Activated effector memory CD4-positive, alpha-beta T cell treated with anti-CD3 and anti-CD28 coated beads, Interleukin-2, amount 50 U/mL, for 16 hours (primary cell): ENCODE measurements around the gene GTSF1L.

ENCODE experiments used
- DNase-seq: peaks from one replicate; pipeline ENCODE4 v3.0.0-alpha.2; 2020

Gene GTSF1L

DNA sequence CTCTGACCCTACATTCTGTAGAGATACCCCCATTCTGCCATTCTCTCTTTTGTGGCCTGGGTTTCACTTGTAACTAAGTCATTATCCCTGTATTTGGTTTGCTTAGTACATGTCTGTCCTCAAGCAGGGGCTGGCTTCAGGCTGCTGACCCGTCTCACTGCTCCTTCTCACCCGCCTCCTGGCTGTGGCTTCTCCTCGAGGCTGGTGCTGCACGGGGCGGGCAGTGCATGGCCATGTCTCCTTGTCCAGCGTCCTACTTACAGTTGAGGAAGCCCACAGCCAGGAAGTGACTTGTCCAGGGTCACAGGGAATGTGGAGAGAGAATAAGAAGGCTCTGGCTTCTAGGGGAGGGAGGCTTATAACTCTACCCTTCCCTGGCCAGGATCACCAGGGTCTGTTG is 11.3 kb downstream of the GTSF1L start:
- no peak for DNase-seq

DNA sequence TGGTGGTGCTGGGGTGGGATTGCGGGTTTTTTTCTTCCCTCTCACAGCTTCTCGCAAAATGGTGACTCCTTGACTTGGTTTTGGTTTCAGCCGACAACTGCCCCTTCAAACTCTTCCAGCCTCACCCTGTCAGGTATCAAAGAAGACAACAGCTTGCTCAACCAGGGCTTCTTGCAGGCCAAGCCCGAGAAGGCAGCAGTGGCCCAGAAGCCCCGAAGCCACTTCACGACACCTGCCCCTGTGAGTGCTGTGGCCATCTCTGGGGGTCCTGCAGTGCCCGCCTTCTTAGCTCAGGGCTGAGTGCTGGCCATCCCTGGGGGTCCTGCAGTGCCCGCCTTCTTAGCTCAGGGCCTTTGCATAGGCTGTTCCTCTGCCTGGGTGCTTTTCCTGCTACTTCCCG is 11.8 kb downstream of the GTSF1L start:
- no peak for DNase-seq

DNA sequence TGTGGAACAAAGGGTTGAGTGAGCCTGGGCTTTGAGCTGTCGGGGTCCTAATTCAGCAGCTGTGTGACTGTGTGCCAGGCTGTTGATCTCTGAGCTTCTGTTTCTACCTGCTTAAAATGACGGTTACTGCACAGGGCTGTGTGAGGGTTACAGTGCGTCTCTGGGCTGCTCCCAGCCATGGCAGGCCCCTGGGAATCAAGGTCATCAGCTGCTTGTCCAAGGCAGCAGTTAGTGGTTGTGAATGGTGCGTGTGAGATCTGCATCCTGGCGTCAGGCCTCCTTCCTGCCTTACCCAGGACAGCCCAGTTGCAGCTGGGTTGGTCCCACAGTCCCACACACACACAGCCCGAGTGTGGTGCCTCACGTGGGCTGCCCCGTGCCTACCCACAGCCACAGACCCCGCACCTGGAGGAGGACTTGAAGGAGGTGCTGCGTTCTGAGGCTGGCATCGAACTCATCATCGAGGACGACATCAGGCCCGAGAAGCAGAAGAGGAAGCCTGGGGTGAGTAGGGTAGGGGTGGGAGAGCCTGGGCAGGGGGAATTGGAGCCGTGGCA is 15.6 kb downstream of the GTSF1L start:
- no peak for DNase-seq

DNA sequence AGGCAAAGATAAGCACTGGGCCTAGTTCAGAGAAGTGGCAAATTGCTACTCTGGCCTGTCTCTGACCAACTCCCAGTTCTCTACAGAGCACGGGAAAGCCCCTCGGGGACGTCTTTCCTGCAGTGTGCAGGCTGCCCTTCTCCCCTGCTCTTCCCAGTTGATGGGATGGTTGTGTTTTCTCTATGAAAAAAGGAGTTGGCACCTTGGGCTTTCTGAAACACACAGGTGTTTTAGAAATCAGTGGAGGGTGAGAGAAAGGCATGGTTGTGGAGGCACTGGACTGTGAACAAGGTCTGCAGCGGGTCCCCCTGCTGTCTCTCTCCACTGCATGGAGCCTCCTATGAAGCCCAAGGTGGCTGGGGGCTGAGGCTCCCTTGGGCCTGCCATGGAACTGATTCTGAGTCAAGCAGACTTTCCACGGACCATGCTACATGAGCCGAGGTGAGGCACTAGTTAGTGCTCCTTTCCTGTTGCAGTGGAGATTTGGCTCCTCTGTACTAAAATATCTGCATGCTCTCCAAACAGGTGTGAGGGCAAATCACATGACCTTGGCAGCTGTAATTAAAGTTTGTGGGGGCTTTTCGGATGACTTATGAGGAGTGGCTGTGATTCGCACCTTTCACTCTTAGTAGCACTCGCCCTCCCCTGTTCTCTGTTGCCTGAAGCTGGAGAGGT is 16.3 kb downstream of the GTSF1L start:
- DNase-seq, result no peak

DNA sequence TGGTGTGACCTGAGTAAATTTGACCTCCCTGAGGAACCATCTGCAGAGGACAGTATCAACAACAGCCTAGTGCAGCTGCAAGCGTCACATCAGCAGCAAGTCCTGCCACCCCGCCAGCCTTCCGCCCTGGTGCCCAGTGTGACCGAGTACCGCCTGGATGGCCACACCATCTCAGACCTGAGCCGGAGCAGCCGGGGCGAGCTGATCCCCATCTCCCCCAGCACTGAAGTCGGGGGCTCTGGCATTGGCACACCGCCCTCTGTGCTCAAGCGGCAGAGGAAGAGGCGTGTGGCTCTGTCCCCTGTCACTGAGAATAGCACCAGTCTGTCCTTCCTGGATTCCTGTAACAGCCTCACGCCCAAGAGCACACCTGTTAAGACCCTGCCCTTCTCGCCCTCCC is 24.3 kb downstream of the GTSF1L start:
- no peak for DNase-seq

DNA sequence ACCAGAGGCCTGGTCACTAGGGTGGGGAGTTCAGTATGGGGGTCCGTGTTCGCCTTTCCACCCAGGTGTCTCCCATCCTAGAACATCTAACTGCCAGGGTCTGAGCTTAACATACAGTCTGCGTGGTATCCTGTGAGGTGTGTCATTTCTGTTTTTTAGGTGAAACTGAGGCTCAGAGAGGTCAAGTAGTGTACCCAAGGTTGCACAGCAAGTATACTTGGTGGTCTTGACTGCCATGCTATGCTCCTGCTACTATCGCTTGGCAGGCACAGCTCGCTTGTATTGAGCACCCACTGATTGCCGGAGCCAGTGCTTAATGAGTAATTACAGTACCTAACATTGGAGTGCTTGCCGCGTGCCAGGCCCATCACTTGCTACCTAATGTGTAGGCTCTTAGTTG is 26.2 kb downstream of the GTSF1L start:
- no peak for DNase-seq

DNA sequence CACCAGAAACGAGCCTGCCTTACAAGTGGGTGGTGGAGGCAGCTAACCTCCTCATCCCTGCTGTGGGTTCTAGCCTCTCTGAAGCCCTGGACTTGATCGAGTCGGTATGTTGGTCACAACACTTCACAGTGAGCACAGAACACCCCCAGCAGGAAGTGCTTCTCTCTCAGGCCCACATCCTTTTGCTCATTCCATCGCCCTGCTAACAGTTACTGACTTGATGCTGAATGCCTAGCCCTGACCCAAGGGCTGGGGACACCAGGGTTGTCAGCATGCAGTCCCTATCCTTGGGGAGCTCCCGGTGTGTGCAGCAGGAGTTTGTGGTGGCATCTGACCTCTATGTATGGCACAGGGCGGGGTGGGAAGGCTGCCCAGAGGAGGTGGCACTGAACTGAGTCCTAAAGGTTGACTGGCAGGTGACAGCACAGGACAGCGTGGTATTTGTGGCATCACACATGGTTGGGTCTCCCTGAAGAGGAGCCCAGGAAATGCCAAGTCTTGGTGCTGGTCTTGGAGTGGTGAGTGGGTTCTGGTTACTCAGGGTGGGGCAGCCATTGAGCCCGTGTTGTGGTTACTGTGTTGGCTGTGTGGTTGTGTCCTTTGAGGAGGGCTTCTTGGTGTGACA is 26.7 kb downstream of the GTSF1L start:
- DNase-seq, result no peak

DNA sequence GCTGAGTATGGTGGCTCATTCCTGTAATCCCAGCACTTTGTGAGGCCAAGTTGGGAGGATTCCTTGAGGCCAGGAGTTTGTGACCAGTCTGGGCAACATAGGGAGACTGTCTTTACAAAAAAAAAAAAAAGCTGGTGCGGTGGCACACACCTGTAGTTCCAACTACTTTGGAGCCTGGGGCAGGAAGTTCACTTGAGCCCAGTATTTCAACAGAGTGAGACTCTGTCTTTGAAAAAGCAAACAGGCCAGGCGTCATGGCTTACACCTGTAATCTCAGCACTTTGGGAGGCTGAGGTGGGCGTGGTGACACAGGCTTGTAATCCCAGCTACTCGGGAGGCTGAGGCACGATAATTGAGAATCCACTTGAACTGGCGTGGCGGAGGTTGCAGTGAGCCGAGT is 31.2 kb downstream of the GTSF1L start:
- no peak for DNase-seq

DNA sequence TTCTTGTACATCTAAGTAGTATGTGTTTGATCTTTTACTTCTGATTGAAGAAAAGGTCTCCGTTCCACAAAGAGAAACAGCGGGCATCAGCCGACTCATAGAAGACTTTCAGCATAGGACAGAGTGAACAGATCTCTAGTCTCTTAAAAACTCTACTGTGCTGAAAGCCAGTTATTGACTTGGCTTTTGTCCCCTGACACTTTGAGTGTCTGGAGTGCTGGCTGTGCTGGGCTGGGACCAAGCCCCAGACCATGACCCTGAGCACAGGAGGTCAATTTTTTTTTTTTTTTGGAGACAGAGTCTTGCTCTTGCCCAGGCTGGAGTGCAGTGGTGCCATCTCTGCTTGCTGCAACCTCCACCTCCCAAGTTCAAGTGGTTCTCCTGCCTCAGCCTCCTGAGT is 32.0 kb downstream of the GTSF1L start:
- no peak for DNase-seq

DNA sequence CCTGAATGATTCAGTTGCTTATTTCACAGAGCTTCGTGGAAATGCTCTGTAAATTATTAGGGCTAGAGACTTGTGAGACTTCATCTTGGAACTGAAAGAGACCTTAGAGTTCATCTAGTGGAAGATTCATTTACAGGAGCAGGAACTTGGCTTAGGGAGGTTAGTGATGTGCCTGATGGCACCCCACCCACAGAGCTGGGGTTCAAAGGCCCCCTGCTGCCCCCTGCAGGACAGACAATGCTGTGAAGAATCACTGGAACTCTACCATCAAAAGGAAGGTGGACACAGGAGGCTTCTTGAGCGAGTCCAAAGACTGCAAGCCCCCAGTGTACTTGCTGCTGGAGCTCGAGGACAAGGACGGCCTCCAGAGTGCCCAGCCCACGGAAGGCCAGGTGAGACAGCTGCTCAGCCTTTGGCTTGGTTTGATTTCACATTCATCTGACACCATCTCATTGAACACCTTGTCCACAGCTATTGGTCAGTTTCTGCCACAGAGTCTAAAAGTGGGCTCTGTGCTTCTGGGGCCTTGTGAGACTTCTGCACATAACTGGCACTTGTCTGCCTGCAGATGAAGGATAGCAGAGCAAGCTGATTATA is 34.8 kb downstream of the GTSF1L start:
- DNase-seq, result peak; percentile 79

DNA sequence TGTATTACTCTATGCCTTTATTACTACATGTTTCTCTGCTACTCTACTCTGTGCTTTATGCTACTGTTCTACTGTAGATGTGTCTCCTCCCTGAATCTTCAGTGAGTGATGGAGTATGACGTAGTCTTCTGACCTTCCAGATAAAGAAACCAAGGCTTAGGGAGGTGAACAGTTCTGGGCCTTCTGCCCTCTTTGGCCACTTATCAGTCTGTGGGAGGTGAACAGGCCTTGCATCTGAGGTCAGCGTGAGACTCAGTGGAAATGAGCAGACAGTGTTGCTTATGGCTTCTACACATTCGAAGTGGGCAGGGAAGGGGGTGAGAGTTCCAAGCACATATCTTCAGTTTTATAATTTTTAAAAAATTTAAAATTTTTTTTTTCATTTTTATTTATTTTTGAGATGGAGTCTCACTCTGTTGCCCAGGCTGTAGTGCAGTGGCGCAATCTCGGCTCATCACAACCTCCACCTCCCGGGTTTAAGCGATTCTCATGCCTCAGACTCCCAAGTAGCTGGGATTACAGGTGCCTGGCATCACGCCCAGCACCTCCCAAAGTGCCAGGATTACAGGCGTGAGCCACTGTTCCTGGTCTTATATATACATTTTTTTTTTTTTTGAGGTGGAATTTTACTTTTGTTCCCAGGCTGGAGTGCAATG is 35.7 kb downstream of the GTSF1L start:
- DNase-seq, result no peak

DNA sequence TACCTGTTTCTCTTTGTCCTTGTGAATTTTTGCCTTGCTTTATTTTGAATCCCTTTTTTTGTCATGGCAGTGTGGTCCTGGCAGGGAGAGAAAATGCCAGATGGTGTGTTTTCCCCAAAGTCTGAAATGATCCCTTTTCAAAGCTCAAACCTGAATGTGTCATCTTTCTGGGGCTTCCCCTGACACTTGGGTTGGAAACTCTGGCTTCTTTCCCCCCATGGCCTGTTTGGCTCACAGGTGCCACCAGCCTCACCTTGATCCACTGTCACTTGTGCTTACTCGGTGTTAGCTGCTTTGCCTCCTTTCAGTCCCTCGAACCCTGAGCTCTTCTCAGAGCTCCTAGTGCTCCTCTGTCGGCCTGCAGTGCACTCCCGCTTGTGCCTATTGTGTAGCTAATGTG is 37.6 kb downstream of the GTSF1L start:
- DNase-seq, result no peak

DNA sequence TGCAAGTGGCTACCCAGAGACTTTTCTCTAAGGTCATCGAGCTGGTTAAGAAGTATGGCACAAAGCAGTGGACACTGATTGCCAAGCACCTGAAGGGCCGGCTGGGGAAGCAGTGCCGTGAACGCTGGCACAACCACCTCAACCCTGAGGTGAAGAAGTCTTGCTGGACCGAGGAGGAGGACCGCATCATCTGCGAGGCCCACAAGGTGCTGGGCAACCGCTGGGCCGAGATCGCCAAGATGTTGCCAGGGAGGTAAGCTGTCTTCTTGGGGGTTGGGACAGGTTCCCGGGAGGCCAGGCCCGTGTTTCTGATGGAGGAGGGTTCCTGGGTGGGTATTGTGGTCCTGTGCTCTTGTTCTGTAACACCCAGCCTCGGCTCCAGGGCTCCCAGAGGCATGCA is 40.0 kb downstream of the GTSF1L start:
- DNase-seq, result no peak

DNA sequence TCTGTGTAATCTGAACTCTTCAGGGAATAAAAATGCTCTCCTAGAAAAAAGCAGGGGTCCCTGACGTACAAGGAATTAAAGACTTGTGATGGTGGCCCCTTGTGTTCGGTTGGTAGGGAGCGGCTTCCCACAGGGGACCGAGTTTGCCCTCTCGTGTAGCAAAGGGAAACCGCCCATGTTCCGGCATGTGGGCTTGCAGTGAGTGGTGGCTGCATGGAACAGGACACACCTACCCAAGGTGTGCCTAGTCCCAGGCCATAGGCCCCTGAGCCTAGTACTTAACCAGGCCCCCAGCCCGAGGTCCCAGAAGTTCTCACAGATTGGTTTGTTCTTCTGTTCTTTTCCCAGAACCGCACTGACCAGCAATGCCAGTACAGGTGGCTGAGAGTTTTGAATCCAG is 44.4 kb downstream of the GTSF1L start:
- no peak for DNase-seq

DNA sequence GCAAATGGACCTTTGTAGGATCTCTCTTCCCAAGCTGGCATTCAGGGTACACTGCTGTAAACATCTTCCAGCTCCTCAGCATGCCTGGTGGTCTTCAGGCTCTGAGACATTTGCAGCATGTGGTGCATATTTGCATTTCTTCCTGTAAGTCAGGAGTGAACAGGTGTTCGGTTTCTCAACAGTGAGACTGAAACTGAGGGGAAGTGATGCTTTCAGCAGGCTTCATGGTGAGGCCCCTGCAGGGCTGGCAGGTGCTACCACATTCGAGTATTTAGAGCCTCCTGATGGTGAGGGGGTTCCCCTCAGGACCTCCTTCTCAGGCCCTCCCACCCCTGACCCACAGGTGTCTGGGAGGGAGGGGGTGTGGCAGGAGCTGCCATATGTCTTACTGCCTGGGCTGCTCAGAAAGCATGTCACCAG is 44.8 kb downstream of the GTSF1L start:
- DNase-seq, result no peak

DNA sequence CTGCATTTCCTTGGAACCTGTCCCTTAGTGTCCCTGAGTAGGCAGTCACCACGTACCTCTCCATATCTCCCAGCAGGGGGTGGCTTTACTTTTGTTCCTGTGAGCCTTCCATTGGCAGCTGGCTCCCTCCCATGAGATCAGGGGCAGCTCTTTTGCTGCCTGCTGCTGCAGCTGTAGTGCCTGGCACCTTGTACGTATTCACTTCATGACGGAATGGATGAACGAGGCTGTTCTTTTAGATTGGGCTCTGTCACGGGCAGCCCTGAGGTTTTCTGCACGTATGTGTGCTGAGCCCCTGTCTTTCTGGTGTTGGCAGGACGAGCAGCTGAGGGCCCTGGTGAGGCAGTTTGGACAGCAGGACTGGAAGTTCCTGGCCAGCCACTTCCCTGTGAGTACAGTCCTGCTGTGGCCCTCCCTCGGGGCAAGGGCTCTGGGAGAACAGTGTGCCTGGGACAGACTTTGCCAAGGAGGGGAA is 45.3 kb downstream of the GTSF1L start:
- no peak for DNase-seq

DNA sequence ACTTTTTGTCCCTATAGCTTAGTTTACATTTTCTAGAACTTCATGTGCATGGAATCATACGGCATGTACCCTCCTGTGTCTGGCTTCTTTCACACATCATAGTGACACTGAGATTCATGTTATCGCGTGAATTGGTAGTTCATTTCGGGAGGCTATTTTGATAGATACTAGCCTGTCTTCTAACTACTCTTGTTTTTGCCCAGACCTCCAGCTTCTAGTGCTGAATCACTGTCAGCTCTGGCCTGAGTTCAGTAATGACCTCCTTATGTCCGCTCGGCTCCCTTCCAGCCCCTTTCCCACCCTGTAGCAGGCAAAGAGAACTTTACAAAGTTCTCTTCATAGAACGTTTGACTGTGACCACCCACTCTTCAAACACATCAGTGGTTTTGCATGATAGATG is 45.8 kb downstream of the GTSF1L start:
- DNase-seq, result no peak

DNA sequence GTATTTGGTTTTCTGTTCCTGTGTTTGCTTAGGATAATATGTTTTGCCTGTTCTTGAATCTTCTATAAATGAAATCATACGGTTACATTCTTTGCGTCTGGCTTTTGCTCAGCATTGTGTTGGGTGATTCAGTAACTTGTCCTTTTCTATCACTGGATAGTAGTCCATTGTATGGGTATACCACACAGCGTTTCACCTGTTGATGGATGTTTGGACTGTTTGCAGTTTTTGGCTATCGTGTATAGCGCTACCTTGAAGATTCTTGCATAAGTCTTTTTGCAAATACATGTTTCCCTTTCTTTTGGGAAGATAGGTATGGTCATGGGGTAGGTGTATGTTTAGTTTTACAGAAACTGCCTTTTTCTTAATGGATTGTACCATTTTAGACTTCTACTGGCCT is 50.4 kb downstream of the GTSF1L start:
- no peak for DNase-seq
